ENCODE measurements around the gene AGBL3. TPM values are rescaled to one million over a fixed set of nuclear protein-coding genes. Genes with fewer than 3 reads are reported as not detected.

AGBL3 gene
- total RNA-seq, 4 donors from 2014 or later: 0.61 to 1.9 (median 1.0) TPM

DNA sequence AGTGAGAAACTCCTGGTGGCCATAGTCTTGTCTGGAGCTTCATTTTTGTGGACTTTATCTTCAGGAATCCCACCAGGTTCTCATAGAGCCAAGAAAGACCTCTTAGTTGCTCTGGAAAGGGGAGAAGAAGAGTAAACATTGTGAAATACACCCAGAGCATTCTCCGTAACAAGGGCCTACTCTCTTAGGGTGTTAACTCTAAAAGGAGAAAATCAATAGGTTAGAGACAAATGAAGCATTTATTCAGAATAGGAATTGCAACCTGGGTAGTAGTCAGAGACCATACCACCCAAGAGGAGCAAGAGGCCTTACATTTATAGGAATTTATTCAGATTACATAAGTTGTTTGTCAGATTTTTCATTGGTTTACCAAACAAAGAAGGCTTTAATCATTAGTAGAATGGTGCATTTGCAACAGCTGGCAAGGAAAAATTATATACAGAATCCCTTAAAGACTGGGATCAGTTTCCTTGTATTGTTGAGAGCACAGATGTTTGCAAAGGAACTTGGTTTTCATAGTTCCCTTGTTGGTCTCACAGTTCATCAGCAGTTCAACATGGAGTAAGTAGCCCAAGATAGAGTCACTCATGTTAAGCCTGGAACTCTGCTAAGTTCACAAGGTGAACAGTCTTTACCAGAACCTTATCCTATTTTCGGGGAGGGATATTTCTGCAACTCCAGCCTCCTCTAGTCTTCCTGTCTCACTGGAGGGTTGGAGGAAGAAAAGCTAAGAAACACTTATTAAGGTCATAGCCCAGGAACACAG, 108.3 kb downstream of the AGBL3 start:
- no peaks in the 10 kb centered on the region for H3K9me3 ChIP-seq
- no peaks in the 10 kb centered on the region for H3K36me3 ChIP-seq
- TF ChIP-seq POLR2A (IDR thresholded peaks at IDR 0.05): no peak
- TF ChIP-seq, protein P1, sequence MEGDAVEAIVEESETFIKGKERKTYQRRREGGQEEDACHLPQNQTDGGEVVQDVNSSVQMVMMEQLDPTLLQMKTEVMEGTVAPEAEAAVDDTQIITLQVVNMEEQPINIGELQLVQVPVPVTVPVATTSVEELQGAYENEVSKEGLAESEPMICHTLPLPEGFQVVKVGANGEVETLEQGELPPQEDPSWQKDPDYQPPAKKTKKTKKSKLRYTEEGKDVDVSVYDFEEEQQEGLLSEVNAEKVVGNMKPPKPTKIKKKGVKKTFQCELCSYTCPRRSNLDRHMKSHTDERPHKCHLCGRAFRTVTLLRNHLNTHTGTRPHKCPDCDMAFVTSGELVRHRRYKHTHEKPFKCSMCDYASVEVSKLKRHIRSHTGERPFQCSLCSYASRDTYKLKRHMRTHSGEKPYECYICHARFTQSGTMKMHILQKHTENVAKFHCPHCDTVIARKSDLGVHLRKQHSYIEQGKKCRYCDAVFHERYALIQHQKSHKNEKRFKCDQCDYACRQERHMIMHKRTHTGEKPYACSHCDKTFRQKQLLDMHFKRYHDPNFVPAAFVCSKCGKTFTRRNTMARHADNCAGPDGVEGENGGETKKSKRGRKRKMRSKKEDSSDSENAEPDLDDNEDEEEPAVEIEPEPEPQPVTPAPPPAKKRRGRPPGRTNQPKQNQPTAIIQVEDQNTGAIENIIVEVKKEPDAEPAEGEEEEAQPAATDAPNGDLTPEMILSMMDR (IDR thresholded peaks at IDR 0.05 in 4 of 5, conservative IDR thresholded peaks at IDR 0.05 in 1 of 5): no peak
- DNase-seq: no peak
- H3K27ac ChIP-seq: no peak overlapping the region
- intact Hi-C loops (cut with DNase I; ENCODE audit: low total_unique reads) (no loop called here), in situ Hi-C loops (cut with MboI; ENCODE audit: low sequenced_read_pairs in 4 of 4) (no loop called here)
- no peak overlapping the region for H3K4me3 ChIP-seq
- ATAC-seq: no peak
- no peaks in the 10 kb centered on the region for H3K4me1 ChIP-seq
- H3K27me3 ChIP-seq: no peaks in the 10 kb centered on the region

DNA sequence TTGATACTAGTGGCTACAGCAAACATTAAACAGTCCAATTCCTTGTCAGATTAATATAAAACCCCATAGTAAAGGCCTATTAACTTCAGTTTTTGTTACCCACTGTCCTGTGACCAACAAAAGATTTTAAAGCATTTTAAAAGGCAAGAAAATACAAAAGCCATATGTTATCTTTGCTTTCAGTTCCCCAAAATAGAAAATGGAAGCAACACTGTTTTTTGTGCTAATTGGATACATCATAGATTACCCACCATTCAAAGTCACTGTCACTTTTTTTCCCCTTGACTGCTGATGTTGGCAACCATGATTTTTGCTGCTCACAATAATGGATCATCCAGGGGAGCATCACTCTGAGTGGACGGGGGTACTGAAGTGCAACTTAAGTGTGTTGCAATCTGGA, 109.1 kb downstream of the AGBL3 start:
- Histone ChIP-seq H3K4me3 (no peak overlapping the region), H3K4me1 (no peaks in the 10 kb centered on the region), H3K9me3 (no peaks in the 10 kb centered on the region), H3K27ac (no peak overlapping the region), H3K27me3 (no peaks in the 10 kb centered on the region), H3K36me3 (no peaks in the 10 kb centered on the region)
- ATAC-seq: no peak
- in situ Hi-C loops (cut with MboI; ENCODE audit: low sequenced_read_pairs in 4 of 4) (no loop called here), intact Hi-C loops (cut with DNase I; ENCODE audit: low total_unique reads) (no loop called here)
- no peak for DNase-seq
- no peak for TF ChIP-seq POLR2A (IDR thresholded peaks at IDR 0.05)
- TF ChIP-seq, protein P1 (IDR thresholded peaks at IDR 0.05 in 4 of 5, conservative IDR thresholded peaks at IDR 0.05 in 1 of 5): no peak

DNA sequence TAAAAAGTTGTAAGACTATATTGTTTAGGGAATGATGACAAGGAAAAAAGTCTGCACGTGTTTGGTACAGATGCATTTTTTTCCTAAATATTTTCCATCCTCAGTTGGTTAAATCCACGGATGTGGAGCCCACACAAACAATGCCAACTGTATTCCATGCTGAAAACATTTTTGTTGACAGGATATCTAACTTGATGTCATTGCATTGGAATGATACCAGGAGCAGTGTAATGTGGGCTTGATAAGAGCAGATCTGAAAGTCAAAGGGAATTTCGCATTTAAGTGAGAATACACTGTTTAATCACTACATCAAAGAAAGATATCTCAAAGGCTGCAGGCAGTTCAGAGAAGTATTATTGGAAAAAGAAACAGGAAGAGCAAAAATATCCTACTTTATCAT, 112.1 kb downstream of the AGBL3 start:
- Histone ChIP-seq H3K4me1 (no peaks in the 10 kb centered on the region), H3K27me3 (no peaks in the 10 kb centered on the region), H3K4me3 (no peak overlapping the region), H3K36me3 (no peaks in the 10 kb centered on the region), H3K9me3 (no peaks in the 10 kb centered on the region), H3K27ac (no peak overlapping the region)
- no peak for ATAC-seq
- in situ Hi-C loops (cut with MboI; ENCODE audit: low sequenced_read_pairs in 4 of 4): no loop called here
- TF ChIP-seq, protein P1 (IDR thresholded peaks at IDR 0.05 in 4 of 5, conservative IDR thresholded peaks at IDR 0.05 in 1 of 5): no peak
- no peak for TF ChIP-seq POLR2A (IDR thresholded peaks at IDR 0.05)
- no peak for DNase-seq
- intact Hi-C loops (cut with DNase I; ENCODE audit: low total_unique reads): no loop called here

DNA sequence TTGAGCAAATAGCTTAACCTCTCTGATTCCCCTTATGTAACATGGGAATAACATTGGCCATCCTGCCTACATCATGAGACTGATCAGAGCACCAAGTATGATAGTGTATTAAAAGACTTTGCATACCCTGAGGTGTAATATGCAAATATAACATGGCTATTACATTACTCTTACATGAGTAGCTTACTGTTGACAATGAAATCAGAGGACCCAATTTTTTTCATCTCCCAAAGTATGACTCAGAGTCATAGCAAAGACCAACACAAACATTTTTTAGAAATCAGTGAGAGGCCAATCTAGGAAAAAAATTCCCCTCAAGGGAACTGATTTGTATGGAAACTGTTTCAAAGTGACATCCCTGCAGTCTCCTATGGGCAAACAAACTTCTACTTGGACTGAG, 114.5 kb downstream of the AGBL3 start:
- no peak for ATAC-seq
- intact Hi-C loops (cut with DNase I; ENCODE audit: low total_unique reads) (no loop called here), in situ Hi-C loops (cut with MboI; ENCODE audit: low sequenced_read_pairs in 4 of 4) (no loop called here)

More for the DNA sequence above, 114.5 kb downstream of the AGBL3 start:
- Histone ChIP-seq H3K4me3 (no peak overlapping the region), H3K27me3 (no peaks in the 10 kb centered on the region), H3K4me1 (no peaks in the 10 kb centered on the region), H3K27ac (no peak overlapping the region), H3K36me3 (no peaks in the 10 kb centered on the region), H3K9me3 (no peaks in the 10 kb centered on the region)
- DNase-seq: no peak
- TF ChIP-seq, protein P1 (IDR thresholded peaks at IDR 0.05 in 4 of 5, conservative IDR thresholded peaks at IDR 0.05 in 1 of 5): no peak
- TF ChIP-seq POLR2A (IDR thresholded peaks at IDR 0.05): no peak
